Prostate gland (tissue), 2 donors: Measurements from ENCODE around the gene CYBC1. TPM values are rescaled to one million over a fixed set of nuclear protein-coding genes. Genes with fewer than 3 reads are reported as not detected.

Source experiments
- DNase-seq: peaks from one replicate; pipeline ENCODE4 v3.0.0-alpha.2; 2019; ENCODE audit warnings: low spot score
- H3K27ac ChIP-seq, 2 donors: fragments of 200-600 bp; sonication (generic); 2 replicates each; pipeline ENCODE4 v1.5.1; 2017 to 2019
- H3K27me3 ChIP-seq: fragments of 200-600 bp; sonication (generic); replicated peaks from 2 replicates; pipeline ENCODE4 v1.5.1; 2019; ENCODE audit not compliant: insufficient read depth
- H3K36me3 ChIP-seq, 2 donors: fragments of 200-600 bp; sonication (generic); 1 replicate in 1 of 2; 2 replicates in 1 of 2; pipeline versions ENCODE4 v1.5.1 to v1.8.1; 2017 to 2019
- H3K4me1 ChIP-seq: fragments of 200-600 bp; sonication (generic); replicated peaks from 2 replicates; pipeline ENCODE4 v1.5.1; 2019
- H3K4me3 ChIP-seq, 2 donors: fragments of 200-600 bp; sonication (generic); 2 replicates each; pipeline ENCODE4 v1.5.1; 2017 to 2019
- H3K9me3 ChIP-seq: fragments of 200-600 bp; sonication (generic); 2 replicates; pipeline ENCODE4 v1.5.1; 2017
- POLR2A ChIP-seq: fragments of 450-650 bp; IDR thresholded peaks from one replicate; pipeline ENCODE4 v1.6.1; 2016; ENCODE audit warnings: antibody characterized with exemption, mild to moderate bottlenecking
- POLR2AphosphoS5 ChIP-seq: sonication (generic); formaldehyde crosslinking; IDR thresholded peaks from one replicate; pipeline ENCODE4 v1.6.1; 2017; ENCODE audit warnings: antibody characterized with exemption
- WGBS: methylation state at CpG from one replicate; pipeline ENCODE4 v1.1.5; 2018; 5-methylcytosine and 5-hydroxymethylcytosine counted together
- intact Hi-C: fragments of 100-400 bp; cut with DNase I; formaldehyde crosslinking; loops from one replicate; pipeline ENCODE4 v1.14.2; 2022
- total RNA-seq, 2 donors: library from RNA; depleted of rRNA; stranded (reverse); fragments of >200 nt; gene quantifications; one replicate each; pipeline ENCODE4 v1.1.0, GENCODE V29; 2016
- TF ChIP-seq, protein P1 (sequence below), 4 experiments: fragments of 200-600 bp in 2 of 4; fragments of 450-650 bp in 2 of 4; sonication (generic) in 2 of 4; IDR thresholded peaks; 1 replicate in 3 of 4; 2 replicates in 1 of 4; pipeline ENCODE4 v1.5.1; 2016 to 2019; ENCODE audit warnings: antibody characterized with exemption in 4 of 4, mild to moderate bottlenecking in 2 of 4, moderate library complexity in 2 of 4

CYBC1 gene
- total RNA-seq, 2 donors from 2014 or later, result 74.3 to 81.8 TPM

DNA sequence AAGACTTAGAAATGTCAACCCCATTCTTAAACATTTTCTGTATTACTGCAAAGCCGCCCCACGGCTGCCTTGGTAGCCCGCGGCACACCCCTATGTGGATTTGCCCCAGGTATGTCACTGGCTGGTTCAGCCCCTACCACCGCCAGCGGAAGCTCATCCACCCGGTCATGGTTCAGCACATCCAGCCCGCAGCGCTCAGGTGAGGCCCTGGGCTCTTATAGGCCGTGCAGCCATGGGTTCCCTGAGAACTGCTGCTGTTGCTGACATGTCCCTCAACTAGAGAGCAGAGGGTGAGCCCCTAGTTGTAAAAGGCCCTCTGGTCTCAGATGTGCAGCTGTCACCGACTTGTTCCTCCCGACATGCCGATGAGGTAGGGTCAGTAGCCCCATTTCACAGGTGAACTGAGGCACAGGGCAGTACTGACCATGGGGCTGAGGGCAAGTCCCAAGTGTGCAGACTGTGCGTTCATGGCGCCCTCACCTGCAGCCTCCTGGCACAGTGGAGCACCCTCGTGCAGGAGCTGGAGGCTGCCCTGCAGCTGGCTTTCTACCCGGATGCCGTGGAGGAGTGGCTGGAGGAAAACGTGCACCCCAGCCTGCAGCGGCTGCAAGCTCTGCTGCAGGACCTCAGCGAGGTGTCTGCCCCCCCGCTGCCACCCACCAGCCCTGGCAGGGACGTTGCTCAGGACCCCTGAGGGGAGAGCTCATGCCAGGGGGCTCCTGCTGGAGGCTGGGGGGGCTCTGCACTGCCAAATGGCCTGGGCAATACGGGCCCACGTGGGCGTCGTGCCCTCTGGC lies 8.7 kb downstream of the CYBC1 start:
- H3K27me3 ChIP-seq, result no peaks in the 10 kb centered on the region

DNA sequence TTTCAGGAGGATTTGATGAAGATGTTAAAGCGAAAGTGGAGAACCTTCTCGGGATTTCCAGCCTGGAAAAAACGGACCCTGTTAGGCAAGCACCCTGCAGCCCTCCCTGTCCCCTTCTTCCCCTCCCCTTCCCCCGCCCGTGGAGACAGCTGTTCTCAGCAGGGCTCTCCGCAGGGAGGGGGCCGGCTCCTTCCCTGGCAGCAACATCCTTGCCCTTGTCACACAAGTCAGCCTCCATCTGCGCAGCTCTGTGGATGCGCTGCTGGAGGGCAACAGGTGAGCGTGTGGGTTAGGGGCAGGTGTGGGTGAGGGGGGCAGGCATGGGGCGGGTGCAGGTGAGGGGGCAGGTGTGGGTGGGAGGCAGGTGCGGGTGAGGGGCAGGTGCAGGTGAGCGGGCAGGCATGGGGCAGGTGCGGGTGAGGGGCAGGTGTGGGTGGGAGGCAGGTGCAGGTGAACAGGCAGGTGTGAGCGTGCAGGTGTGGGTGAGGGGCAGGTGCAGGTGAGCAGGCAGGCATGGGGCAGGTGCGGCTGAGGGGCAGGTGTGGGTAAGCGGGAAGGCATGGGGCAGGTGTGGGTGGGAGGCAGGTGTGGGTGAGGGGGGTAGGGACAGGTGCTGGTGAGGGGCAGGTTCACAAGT lies 9.4 kb downstream of the CYBC1 start:
- Histone ChIP-seq H3K4me1 (no peaks in the 10 kb centered on the region), H3K27ac (peak overlapping the region in 1 of 2 donors; percentile 5), H3K4me3 (no peak overlapping the region), H3K27me3 (no peaks in the 10 kb centered on the region), H3K9me3 (no peaks in the 10 kb centered on the region), H3K36me3 (peaks cover 0 to 10% of the 10 kb centered on the region in 2 donors)
- whole genome bisulfite sequencing, result 65% methylated on average over 17 of the region's 17 CpGs
- no peak for TF ChIP-seq POLR2A
- TF ChIP-seq, protein P1, sequence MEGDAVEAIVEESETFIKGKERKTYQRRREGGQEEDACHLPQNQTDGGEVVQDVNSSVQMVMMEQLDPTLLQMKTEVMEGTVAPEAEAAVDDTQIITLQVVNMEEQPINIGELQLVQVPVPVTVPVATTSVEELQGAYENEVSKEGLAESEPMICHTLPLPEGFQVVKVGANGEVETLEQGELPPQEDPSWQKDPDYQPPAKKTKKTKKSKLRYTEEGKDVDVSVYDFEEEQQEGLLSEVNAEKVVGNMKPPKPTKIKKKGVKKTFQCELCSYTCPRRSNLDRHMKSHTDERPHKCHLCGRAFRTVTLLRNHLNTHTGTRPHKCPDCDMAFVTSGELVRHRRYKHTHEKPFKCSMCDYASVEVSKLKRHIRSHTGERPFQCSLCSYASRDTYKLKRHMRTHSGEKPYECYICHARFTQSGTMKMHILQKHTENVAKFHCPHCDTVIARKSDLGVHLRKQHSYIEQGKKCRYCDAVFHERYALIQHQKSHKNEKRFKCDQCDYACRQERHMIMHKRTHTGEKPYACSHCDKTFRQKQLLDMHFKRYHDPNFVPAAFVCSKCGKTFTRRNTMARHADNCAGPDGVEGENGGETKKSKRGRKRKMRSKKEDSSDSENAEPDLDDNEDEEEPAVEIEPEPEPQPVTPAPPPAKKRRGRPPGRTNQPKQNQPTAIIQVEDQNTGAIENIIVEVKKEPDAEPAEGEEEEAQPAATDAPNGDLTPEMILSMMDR (IDR thresholded peaks at IDR 0.05), result no peak
- TF ChIP-seq POLR2AphosphoS5, result no peak
- intact Hi-C loops, result no loop called here
- no peak for DNase-seq

More for the DNA sequence above, 8.7 kb downstream of the CYBC1 start:
- Histone ChIP-seq H3K27ac (no peak overlapping the region), H3K4me1 (no peaks in the 10 kb centered on the region), H3K9me3 (no peaks in the 10 kb centered on the region), H3K4me3 (no peak overlapping the region), H3K36me3 (peaks cover 0 to 10% of the 10 kb centered on the region in 2 donors)
- no peak for DNase-seq
- 82% methylated on average over 23 of the region's 27 CpGs for WGBS
- intact Hi-C loops, result no loop called here
- TF ChIP-seq POLR2A, result no peak
- TF ChIP-seq, protein P1 (IDR thresholded peaks at IDR 0.05), result no peak
- no peak for TF ChIP-seq POLR2AphosphoS5

DNA sequence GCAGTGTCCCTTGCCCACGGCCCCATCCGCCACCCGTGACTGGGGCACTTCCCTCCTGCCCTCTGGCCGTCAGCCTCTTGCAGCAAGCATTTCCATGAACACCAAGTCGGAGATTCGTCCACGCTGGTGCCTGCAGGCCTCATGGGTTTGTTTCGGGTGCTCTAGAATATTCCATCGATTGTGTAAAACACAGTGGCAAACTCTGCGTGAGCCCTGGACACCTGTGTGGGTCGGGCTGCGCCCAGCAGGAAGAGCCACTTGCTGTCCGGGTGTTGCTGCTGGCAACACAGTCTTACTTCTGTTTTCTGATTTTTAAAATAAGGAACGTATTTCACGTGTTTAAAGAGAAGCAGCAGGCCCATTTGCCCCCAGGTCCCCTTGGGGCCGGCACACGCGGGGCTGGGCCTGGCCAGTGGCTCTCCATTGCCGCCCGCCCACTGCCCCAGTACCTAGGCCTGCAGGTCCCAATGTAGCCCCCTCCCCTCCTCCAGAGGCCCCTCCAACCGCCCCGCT lies 10.0 kb downstream of the CYBC1 start:
- no peak for DNase-seq
- intact Hi-C loops, result no loop called here
- TF ChIP-seq, protein P1 (IDR thresholded peaks at IDR 0.05), result no peak
- TF ChIP-seq POLR2A, result no peak
- no peak for TF ChIP-seq POLR2AphosphoS5
- Histone ChIP-seq H3K27ac (peak overlapping the region in 1 of 2 donors; percentile 5), H3K36me3 (peaks cover 0 to 10% of the 10 kb centered on the region in 2 donors), H3K4me3 (no peak overlapping the region), H3K4me1 (no peaks in the 10 kb centered on the region), H3K9me3 (no peaks in the 10 kb centered on the region), H3K27me3 (no peaks in the 10 kb centered on the region)
- 76% methylated on average over 22 of the region's 22 CpGs for WGBS

DNA sequence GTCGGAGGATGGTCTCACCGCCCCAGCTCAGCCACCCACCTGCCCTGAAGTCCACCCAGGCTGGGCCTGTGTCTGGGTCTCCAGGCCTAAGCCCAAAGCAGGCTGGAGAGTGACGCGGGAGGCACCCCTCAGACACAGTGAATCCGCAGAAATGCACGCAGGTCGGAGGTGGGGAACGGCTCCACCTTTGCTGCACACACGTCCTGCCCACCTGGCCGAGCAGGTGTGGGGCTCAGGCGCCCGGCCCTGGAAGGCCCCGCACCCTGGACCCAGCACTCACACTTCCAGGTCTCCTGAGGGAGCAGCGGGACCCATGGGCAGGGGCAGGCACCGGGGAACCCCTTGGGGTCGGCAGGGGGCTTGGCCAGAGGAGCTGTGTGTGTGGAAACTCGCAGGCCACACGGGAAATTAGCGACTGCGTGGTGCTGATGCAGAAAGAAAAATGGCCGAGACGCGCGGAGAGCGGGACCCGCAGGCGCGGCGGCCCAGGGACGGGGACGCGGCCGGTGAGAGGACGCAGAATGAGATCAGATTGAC lies 10.7 kb downstream of the CYBC1 start:
- Histone ChIP-seq H3K9me3 (no peaks in the 10 kb centered on the region), H3K4me3 (no peak overlapping the region), H3K27me3 (no peaks in the 10 kb centered on the region), H3K27ac (peak overlapping the region in 1 of 2 donors; percentile 5), H3K36me3 (peaks cover 0 to 10% of the 10 kb centered on the region in 2 donors), H3K4me1 (no peaks in the 10 kb centered on the region)
- intact Hi-C loops, result no loop called here
- 95% methylated on average over 34 of the region's 34 CpGs for WGBS
- no peak for DNase-seq
- TF ChIP-seq POLR2AphosphoS5 (no peak), POLR2A (no peak)
- TF ChIP-seq, protein P1 (IDR thresholded peaks at IDR 0.05), result no peak
